HepG2 (cell line): ENCODE results near the gene RPS5.

Experiments
- KDM1A ChIP-seq: IDR thresholded peaks from 2 replicates; pipeline ENCODE4 v1.6.1; 2016; ENCODE audit warnings: missing compliant biosample characterization
- ZNF670 ChIP-seq: sonication (generic); formaldehyde crosslinking; IDR thresholded peaks from 2 replicates; pipeline ENCODE4 v1.8.0; 2022; ENCODE audit warnings: mild to moderate bottlenecking, missing genetic modification reagents, borderline replicate concordance

- TF ChIP-seq ZNF670 (CRISPR knock-in tag) (no peak), KDM1A (CRISPR knock-in tag) (no peak)
Measured at GRCh38 chr19:58398087-58398486, 11.0 kb downstream of the RPS5 start.
